NCI-H1436 (cell line): ENCODE measurements around the gene MYRIP.
"Not testable (repeated sequence)": the region's sequence is repeated elsewhere in the genome, so short reads cannot be mapped to it uniquely, and the experiment has no call there.

Experiments used
- DNase-seq: peaks from one replicate; lab custom pipeline; 2025; lab: John Stamatoyannopoulos, UW

Gene MYRIP

GRCh38 chr3:39809181-39809994 is at the start of gene MYRIP:
TSS of gene MYRIP (plus strand) at chr3:39809609. CDS start at chr3:39900817, 91,208 bp downstream.
- peak; percentile 63 for DNase-seq

- DNase-seq: no peak
Measured at GRCh38 chr3:39760325-39760724, 49.1 kb upstream of the MYRIP start.

GRCh38 chr3:39762537-39763070 is 46.8 kb upstream of the MYRIP start:
- no peak for DNase-seq

- DNase-seq: no peak
Measured at GRCh38 chr3:39763390-39763789, 46.0 kb upstream of the MYRIP start.

- no peak for DNase-seq
Measured at GRCh38 chr3:39765575-39765974, 43.8 kb upstream of the MYRIP start.

- no peak for DNase-seq
Measured at GRCh38 chr3:39766433-39766832, 43.0 kb upstream of the MYRIP start.

- not testable (repeated sequence) for DNase-seq
Measured at GRCh38 chr3:39766909-39767308, 42.5 kb upstream of the MYRIP start.

- DNase-seq: not testable (repeated sequence)
Measured at GRCh38 chr3:39778168-39778567, 31.2 kb upstream of the MYRIP start.

- no peak for DNase-seq
Measured at GRCh38 chr3:39779511-39780230, 29.7 kb upstream of the MYRIP start.

- DNase-seq: no peak
Measured at GRCh38 chr3:39780352-39780751, 29.1 kb upstream of the MYRIP start.

GRCh38 chr3:39781025-39781424 is 28.4 kb upstream of the MYRIP start:
- DNase-seq: no peak

- no peak for DNase-seq
Measured at GRCh38 chr3:39781632-39782031, 27.8 kb upstream of the MYRIP start.

GRCh38 chr3:39783680-39784079 is 25.7 kb upstream of the MYRIP start:
- DNase-seq: no peak

- DNase-seq: no peak
Measured at GRCh38 chr3:39784922-39785321, 24.5 kb upstream of the MYRIP start.

GRCh38 chr3:39788128-39788883 is 21.1 kb upstream of the MYRIP start:
- DNase-seq: no peak

- DNase-seq: no peak
Measured at GRCh38 chr3:39791603-39792002, 17.8 kb upstream of the MYRIP start.

GRCh38 chr3:39794880-39795279 is 14.5 kb upstream of the MYRIP start:
- no peak for DNase-seq

- no peak for DNase-seq
Measured at GRCh38 chr3:39801216-39801615, 8.2 kb upstream of the MYRIP start.

GRCh38 chr3:39802486-39802885 is 6.9 kb upstream of the MYRIP start:
- DNase-seq: not testable (repeated sequence)

- DNase-seq: no peak
Measured at GRCh38 chr3:39803956-39804355, 5.5 kb upstream of the MYRIP start.

- DNase-seq: no peak
Measured at GRCh38 chr3:39804951-39805350, 4.5 kb upstream of the MYRIP start.

GRCh38 chr3:39805650-39806049 is 3.8 kb upstream of the MYRIP start:
- no peak for DNase-seq
